BJ (cell line): ENCODE measurements around the gene CCDC6. TPM values are rescaled to one million over a fixed set of nuclear protein-coding genes. Genes with fewer than 3 reads are reported as not detected.

Source experiments
- CTCF ChIA-PET: fragments of 350-600 bp; formaldehyde crosslinking; extraction: SDS; loops from one replicate; lab custom pipeline; 2021; ENCODE audit warnings: antibody characterized with exemption, inconsistent platforms; lab: Yijun Ruan, JAX
- POLR2A ChIA-PET: fragments of 300-600 bp; sonication (Branson Sonifier 250); formaldehyde crosslinking; extraction: SDS; loops from one replicate; lab custom pipeline; 2021; ENCODE audit warnings: antibody characterized with exemption; lab: Charles Lee
- DNase-seq: peaks from one replicate; pipeline ENCODE4 v3.0.0-alpha.2; 2011; ENCODE audit warnings: low read depth
- H3K27me3 ChIP-seq: 2 replicates; pipeline ENCODE4 v1.6.0; 2011; ENCODE audit warnings: low read length; ENCODE audit not compliant: control insufficient read depth, insufficient read depth
- H3K36me3 ChIP-seq: 2 replicates; pipeline ENCODE4 v1.5.1; 2011; ENCODE audit warnings: low read length; ENCODE audit not compliant: control insufficient read depth, insufficient read depth
- H3K4me3 ChIP-seq: 2 replicates; pipeline ENCODE4 v1.5.1; 2011; ENCODE audit warnings: low read depth, mild to moderate bottlenecking, control low read depth, low read length
- CTCF ChIP-seq: IDR thresholded peaks from 2 replicates; pipeline ENCODE4 v1.5.1; 2011; ENCODE audit warnings: low read depth, mild to moderate bottlenecking, control low read depth, inconsistent platforms, low read length, moderate library complexity; ENCODE audit not compliant: insufficient read depth
- polyA plus RNA-seq: library from polyadenylated mRNA; depleted of rRNA; stranded (reverse); fragments of >200 nt; gene quantifications from 2 replicates; pipeline ENCODE4 v1.2.3, GENCODE V29; 2011; rRNA removed

Gene CCDC6
- polyA plus RNA-seq, 1 experiment, result 17.2 TPM

GRCh38 chr10:59741583-59741982, 164.8 kb downstream of the CCDC6 start:
- TF ChIP-seq CTCF, result no peak
- CTCF ChIA-PET, result no interaction called here
- POLR2A ChIA-PET, result no interaction called here

GRCh38 chr10:59741048-59741447, 165.3 kb downstream of the CCDC6 start:
- H3K27me3 ChIP-seq, result no peaks in the 10 kb centered on the region
- no peak for TF ChIP-seq CTCF
- DNase-seq, result no peak
- ChIA-PET POLR2A (no interaction called here), CTCF (no interaction called here)
- no peaks in the 10 kb centered on the region for H3K36me3 ChIP-seq
- H3K4me3 ChIP-seq, result no peak overlapping the region

More at GRCh38 chr10:59741583-59741982, 164.8 kb downstream of the CCDC6 start:
- H3K4me3 ChIP-seq, result no peak overlapping the region
- no peak for DNase-seq
- H3K36me3 ChIP-seq, result no peaks in the 10 kb centered on the region
- H3K27me3 ChIP-seq, result no peaks in the 10 kb centered on the region

Other genes with a start within 250 kb of the CCDC6 start
- 0.05 TPM in 2 replicates for gene SLC16A9, start 196.7 kb downstream of the CCDC6 start, polyA plus RNA-seq
- not detected in 2 replicates for gene MRLN, start 153.1 kb downstream of the CCDC6 start, polyA plus RNA-seq